ENCODE measurements around the gene CSN1S1. TPM values are rescaled to one million over a fixed set of nuclear protein-coding genes. Genes with fewer than 3 reads are reported as not detected.

Gene CSN1S1
- total RNA-seq, 4 donors from 2014 or later: not detected

GRCh38 chr4:69934150-69934549, 3.3 kb downstream of the CSN1S1 start:
- DNase-seq: no peak
- Histone ChIP-seq H3K27ac (no peak overlapping the region), H3K36me3 (no peaks in the 10 kb centered on the region), H3K4me3 (no peak overlapping the region), H3K4me1 (no peaks in the 10 kb centered on the region), H3K9me3 (no peaks in the 10 kb centered on the region), H3K27me3 (no peaks in the 10 kb centered on the region)
- TF ChIP-seq, protein P1, sequence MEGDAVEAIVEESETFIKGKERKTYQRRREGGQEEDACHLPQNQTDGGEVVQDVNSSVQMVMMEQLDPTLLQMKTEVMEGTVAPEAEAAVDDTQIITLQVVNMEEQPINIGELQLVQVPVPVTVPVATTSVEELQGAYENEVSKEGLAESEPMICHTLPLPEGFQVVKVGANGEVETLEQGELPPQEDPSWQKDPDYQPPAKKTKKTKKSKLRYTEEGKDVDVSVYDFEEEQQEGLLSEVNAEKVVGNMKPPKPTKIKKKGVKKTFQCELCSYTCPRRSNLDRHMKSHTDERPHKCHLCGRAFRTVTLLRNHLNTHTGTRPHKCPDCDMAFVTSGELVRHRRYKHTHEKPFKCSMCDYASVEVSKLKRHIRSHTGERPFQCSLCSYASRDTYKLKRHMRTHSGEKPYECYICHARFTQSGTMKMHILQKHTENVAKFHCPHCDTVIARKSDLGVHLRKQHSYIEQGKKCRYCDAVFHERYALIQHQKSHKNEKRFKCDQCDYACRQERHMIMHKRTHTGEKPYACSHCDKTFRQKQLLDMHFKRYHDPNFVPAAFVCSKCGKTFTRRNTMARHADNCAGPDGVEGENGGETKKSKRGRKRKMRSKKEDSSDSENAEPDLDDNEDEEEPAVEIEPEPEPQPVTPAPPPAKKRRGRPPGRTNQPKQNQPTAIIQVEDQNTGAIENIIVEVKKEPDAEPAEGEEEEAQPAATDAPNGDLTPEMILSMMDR (IDR thresholded peaks at IDR 0.05): no peak

GRCh38 chr4:69936566-69936965, 5.7 kb downstream of the CSN1S1 start:
- no peak for TF ChIP-seq POLR2A (IDR thresholded peaks at IDR 0.05)
- TF ChIP-seq, protein P1 (IDR thresholded peaks at IDR 0.05): no peak
- no peak overlapping the region for H3K4me3 ChIP-seq

GRCh38 chr4:69951602-69952001, 20.7 kb downstream of the CSN1S1 start:
- Histone ChIP-seq H3K27me3 (no peaks in the 10 kb centered on the region), H3K27ac (no peak overlapping the region), H3K4me3 (no peak overlapping the region), H3K36me3 (no peaks in the 10 kb centered on the region), H3K9me3 (no peaks in the 10 kb centered on the region), H3K4me1 (no peaks in the 10 kb centered on the region)
- no peak for DNase-seq
- TF ChIP-seq, protein P1 (IDR thresholded peaks at IDR 0.05): no peak
- TF ChIP-seq POLR2A (IDR thresholded peaks at IDR 0.05): no peak

More at GRCh38 chr4:69936566-69936965, 5.7 kb downstream of the CSN1S1 start:
- Histone ChIP-seq H3K27ac (no peak overlapping the region), H3K4me1 (no peaks in the 10 kb centered on the region), H3K27me3 (no peaks in the 10 kb centered on the region), H3K36me3 (no peaks in the 10 kb centered on the region), H3K9me3 (no peaks in the 10 kb centered on the region)
- DNase-seq: no peak

DNA sequence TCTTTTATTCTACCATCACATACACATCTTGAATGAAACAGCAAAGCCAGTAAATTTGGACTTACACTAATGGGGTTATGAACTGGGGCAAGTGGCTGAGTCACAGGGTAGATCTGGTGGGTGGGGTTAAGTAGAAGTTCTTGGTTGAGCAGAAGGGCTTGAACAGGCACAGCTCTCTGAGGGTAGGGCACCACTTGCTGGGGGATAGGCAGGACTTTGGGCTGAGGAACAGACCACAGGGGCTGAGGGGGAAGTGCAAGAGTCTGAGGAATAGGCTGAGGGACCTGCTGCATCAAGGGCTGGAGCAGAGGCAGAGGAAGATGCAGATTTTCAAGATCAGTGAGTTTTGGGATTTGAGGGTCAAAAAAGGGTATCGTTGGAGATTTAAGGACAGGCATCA, 26.3 kb downstream of the CSN1S1 start:
- no peaks in the 10 kb centered on the region for H3K4me1 ChIP-seq
- no peak overlapping the region for H3K27ac ChIP-seq
- no peaks in the 10 kb centered on the region for H3K9me3 ChIP-seq
- no peak overlapping the region for H3K4me3 ChIP-seq
- TF ChIP-seq, protein P1 (IDR thresholded peaks at IDR 0.05): no peak
- no peak for TF ChIP-seq POLR2A (IDR thresholded peaks at IDR 0.05)
- DNase-seq: no peak
- H3K27me3 ChIP-seq: no peaks in the 10 kb centered on the region
- H3K36me3 ChIP-seq: no peaks in the 10 kb centered on the region

DNA sequence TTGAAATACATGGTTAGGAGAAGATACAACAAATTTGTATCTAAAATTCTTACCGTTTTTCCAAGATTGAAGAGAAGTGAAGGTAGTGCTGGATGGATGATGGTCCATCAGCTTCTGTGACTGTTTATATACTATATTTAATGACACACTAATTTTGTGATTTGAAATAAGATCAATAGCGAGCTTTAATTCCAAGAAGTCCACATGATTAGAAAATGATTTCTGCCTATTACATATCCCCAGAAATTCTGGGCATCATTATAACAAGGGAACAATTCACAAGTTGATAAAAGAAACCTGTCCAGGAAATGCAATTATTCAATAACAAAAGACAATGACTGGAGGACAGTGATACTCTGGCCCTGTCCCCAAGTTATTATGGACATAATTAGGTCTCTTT, 34.8 kb downstream of the CSN1S1 start, which contains the start of gene CSN2:
CSN2 (minus strand) TSS at position 101 of the 400 bp plus-strand sequence. CDS start 4,733 bp downstream, outside the sequence.
- Histone ChIP-seq H3K4me1 (no peaks in the 10 kb centered on the region), H3K36me3 (no peaks in the 10 kb centered on the region), H3K27me3 (no peaks in the 10 kb centered on the region), H3K4me3 (no peak within 1 kb of the TSS), H3K9me3 (no peaks in the 10 kb centered on the region), H3K27ac (no peak within 1 kb of the TSS)
- DNase-seq: no peak
- TF ChIP-seq, protein P1 (IDR thresholded peaks at IDR 0.05): no peak
- no peak for TF ChIP-seq POLR2A (IDR thresholded peaks at IDR 0.05)

DNA sequence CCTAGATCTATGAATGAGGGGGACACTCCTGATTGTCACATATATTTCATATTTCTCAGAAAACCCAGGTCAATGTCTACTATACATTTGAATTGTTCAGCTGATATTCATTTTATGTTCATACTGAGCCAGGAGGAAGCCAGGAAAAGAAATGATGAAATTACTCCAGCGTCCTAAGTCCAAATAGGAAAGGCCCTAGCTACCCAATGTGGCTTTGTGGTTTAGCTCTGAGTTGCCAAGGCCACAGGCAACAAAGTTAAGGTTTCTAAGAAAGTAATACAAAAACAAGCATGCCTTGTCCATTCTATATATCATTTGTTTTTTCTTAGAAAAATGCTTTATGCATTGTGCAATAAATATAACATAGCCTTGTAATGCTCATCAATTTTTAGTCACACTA, 39.2 kb downstream of the CSN1S1 start:
- DNase-seq: no peak
- no peaks in the 10 kb centered on the region for H3K9me3 ChIP-seq
- H3K27ac ChIP-seq: no peak overlapping the region
- H3K36me3 ChIP-seq: no peaks in the 10 kb centered on the region
- no peaks in the 10 kb centered on the region for H3K4me1 ChIP-seq
- TF ChIP-seq POLR2A (IDR thresholded peaks at IDR 0.05): no peak
- TF ChIP-seq, protein P1 (IDR thresholded peaks at IDR 0.05): no peak
- H3K4me3 ChIP-seq: no peak overlapping the region
- no peaks in the 10 kb centered on the region for H3K27me3 ChIP-seq

Measured in Peyer's patch (tissue), 4 donors.